GM21526 (cell line): ENCODE results near the gene ASL.
"Not testable (repeated sequence)": the region's sequence is repeated elsewhere in the genome, so short reads cannot be mapped to it uniquely, and the experiment has no call there.

ENCODE experiments used
- ATAC-seq: cut with Tn5 transposase; IDR thresholded peaks from one replicate; pipeline ENCODE4 v1.9.1; 2021; ENCODE audit warnings: moderate library complexity; ENCODE audit not compliant: unreplicated experiment, low FRiP score

ASL gene

DNA sequence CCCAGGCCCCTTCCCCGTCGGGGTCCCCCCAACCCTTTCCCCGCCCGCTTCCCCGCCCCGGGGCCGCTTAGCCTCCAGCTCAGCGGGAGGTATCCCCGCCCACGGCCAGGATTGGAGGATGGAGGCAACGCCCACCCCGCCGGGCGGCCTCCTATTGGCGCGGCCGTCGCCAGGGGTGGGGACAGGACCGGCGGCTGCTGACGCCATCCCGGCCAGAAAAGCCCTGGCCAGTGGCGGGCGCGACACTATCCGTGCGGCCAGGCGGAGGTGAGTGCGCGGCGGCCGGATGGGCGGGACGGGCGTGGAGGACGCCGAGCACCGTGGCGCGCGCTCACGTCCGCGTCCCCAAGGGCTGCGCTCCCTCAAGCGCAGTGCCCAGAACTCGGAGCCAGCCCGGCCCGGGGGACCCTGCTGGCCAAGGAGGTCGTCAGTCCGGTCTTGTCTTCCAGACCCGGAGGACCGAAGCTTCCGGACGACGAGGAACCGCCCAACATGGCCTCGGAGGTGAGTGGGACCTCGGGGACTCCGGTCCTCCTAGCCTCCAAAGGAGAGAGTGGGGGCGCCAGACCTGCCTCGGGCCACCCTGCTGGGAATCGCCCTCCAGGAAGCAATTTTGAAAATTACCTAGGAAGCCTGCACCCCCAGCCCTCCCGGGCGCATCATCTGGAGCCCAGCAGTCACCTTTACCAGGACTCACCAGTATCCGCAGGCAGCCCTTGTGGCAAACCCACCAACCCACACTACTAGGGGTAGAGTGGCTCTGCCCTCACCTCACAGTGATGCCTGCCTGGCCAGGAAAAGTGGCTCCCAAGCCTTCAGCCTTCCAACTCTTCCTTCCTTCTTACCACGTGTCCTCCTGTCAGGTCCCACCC, at the start of gene ASL:
ASL (plus strand) TSS at position 230 of the 872 bp plus-strand sequence; CDS start at position 493, 263 bp downstream.
- ATAC-seq: peak; percentile 96

DNA sequence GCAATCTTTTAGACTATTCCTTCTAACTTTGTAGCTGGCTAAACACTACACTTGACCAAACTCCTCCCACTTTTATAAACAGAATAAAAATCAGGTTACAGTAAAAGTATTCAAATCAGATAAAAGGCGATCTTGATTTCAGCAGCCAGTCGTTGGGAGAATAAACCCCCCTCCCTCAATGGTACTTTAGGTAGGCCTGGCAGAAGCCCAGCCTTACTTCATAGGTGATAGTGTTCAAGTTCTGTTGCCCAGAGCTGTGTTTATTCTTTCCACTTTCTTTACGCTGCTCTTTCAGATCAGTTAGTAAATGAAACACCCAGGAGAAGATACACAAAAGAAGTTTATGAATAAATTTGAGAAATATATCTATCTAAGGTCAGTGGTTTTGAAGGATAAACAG, 47.3 kb upstream of the ASL start:
- not testable (repeated sequence) for ATAC-seq

DNA sequence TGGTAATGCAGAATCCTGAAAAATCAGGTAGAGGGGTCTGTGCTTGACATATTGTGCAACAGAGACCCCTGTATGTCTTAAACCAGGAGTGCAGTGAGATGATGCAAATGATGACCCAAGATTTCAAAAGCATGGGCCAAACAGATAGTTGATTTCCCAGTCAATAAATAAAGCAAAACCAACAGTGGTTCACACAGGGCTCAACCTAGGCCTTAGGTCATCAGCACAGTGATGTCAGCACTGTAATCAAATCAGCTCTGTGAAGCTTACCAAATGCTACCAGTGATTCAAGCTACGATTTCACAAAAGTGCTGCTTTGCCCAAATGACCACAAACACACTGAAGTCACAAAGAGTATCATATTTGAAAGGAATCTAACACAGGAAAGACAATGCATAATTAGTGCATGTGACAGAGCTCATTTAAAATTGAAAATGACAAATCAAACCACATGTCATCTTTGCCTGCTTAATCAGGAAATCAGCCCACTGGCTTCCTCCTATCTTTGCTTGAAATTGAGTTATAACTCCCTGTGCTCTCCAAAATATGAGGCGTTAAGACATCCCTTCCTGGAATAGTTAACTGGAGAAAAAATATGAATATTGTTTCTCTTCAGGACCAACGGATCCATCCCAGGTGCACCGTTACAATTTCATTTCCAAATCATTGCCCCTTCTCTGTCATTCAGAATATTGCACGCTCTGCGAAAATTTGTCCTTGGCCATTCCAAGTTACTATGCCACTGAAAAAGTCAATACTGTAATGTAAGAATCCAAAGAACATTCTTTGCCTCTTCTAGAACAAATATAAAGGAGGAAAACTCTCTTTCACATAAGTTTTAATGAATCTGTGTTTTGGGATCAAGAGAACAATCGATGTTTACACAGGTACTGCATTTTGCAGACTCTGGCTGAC, 41.9 kb upstream of the ASL start:
- no peak for ATAC-seq

DNA sequence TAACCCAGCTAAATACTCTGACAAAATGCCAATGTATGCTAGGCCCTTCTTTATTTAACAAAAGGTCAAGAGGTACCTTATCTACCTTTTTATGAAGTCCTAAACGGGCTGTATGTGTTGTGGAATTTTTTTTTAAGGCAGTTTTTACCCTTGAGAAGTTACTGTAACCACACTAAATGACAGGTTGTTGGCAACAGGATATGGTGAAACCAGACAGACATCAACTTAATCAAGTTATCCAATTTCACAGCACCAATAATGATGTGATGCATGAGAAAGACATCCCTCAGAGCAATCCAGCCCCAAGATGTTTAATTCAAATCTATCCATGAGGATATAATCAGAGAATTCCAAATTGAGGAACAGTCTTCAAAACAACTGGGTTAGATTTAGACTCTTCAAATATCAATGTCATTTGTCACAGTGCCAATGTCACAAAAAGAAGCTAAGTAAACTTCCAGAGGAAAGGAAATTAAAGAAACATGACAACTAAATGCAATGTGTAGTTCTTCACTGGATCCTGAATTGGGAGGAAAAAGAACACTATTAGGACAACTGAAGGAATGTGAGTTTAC, 41.1 kb upstream of the ASL start:
- ATAC-seq: not testable (repeated sequence)

DNA sequence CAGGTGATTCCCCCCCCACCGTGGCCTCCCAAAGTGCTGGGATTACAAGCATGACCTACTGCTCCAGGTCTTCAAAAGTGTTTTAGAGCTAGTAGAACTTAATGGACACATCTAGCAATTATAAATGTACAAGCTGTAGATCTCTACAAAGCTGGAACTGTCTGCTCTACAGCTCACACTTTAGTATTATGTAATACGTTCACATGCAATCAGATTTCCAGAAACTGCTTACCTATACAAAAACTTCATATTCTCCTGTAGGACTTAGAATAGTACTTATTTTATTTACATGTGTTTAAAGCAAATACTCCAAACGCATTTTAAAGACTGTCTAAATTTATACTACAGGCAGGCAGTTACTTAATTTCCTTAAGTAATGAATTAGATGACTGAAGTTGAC, 39.2 kb upstream of the ASL start:
- no peak for ATAC-seq

DNA sequence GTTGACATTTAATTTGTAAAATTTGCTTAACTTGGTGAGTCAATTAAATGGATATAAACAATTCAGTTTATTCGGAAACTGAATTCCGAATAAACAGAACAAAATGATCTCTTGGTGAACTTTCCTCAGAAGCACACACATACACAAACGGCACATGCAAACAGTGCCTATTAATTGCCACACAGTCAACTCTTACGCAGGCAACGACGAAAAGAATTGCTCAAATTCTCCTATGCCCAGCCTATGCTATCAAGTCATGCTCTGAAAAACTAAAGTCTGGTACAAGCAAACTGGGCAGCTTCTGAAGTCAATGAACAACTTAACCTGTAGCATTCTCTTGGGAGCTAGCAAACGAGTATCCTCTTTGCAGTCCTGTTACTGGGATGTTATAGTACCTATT, 38.8 kb upstream of the ASL start:
- ATAC-seq: no peak

DNA sequence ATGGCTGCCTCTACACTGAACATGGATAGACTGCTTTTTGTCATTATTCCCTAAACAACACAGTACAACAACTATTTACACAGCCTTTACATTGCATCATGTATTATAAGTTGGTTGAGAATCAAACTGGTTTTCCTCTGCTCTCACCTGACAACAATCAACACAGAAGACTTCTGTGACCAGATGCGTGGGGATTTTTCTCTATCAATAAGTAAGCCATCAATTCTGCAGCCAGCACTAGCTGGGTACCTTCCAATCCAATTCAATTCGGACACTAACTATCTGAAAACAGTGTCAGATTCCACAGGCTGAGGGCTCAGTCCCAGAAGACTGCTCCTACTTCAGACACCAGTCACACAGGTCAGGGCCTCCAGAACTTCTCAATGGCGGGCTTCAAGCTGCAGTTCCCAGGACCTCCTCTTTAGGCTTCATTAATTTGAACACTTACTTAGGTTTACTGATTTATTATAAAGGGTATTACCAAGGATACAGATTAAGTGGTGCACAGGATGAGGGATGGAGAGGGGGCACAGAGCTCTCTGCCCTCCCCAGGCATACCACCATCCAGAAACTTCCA, 36.4 kb upstream of the ASL start:
- no peak for ATAC-seq

DNA sequence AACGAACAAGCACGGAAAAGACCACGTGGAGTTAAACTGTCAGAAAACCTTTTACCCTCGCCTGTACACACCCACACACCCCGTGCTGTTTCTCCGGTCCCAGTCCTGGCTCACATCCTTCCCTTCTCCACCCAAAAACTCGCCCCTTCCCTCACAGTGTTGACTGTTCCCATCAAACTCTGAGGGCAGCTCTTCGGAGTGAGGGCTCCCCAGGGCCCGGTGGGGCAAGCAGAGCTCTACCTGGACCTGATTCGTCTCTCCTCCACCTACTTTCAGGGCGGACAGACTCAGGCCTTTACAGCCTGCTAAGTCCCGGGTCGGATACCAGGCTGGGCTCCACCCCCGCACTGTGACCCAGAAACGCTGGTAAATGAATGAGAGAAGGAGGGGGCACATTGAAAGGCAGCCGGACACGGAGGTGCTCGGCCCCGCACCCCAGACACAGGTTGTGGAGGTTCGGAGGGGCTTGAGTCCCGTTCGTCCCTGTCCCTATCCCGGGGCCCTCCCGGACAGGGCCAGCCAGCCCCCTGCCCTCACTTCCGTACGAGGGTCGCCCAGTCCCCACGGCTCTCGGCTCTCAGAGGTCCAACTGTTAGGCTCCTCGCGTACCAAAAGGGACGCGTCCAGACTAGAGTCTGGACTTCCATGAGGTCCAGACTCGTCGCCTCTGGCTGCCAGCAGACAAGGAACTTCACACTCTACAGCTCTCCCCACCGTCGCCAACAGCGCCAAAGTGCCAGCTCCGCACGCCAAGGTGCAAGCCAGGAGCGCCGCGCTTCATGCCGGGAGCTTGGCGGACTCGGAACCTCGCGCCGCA, 31.7 kb upstream of the ASL start:
- no peak for ATAC-seq

DNA sequence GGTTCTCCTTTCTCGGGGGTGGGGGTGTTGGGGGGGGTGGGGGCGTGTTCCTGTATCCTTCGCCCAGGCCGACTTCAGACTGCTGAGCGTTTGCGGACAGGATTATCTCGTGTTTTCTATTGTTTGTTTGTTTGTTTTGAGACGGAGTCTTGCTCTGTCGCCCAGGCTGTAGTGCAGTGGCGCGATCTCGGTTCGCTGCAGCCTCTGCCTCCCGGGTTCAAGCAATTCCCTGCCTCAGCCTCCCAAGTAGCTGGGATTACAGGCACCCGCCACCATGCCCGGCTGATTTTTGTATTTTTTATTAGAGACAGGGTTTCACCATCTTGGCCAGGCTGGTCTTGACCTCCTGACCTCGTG, 31.1 kb upstream of the ASL start:
- ATAC-seq: not testable (repeated sequence)

DNA sequence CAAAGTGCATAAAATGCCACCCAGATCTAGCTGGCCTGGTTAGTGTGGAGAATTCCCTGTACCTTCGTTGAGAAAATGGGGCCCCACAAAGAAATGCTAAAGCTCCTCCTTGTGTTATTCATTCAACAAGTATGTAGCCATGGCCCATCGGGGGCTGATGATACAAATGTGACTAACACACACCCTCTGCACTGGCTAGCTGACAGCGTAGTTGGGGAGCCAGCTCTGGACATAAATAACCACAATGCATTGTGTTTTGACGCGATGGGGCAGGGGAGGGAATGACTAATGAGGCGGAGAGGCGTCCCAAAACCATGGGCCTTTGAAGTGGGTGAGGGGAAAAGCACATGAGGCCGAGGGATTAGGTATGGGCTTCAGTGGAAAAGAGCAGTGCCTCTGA, 28.2 kb upstream of the ASL start:
- ATAC-seq: no peak

DNA sequence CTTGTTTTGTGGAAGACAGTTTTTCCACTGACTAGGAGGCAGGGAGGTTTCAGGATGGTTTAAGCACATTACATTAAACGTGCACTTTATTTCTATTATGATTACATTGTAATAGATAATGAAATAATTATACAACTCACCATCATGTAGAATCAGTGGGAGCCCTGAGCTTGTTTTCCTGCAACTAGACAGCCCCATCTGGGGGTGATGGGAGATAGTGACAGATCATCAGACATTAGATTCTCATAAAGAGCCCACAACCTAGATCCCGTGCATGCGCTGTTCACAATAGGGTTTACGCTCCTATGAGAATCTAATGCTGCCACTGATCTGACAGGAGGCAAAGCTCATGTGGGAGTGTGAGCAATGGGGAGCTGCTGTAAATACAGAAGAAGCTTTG, 25.7 kb upstream of the ASL start:
- not testable (repeated sequence) for ATAC-seq

DNA sequence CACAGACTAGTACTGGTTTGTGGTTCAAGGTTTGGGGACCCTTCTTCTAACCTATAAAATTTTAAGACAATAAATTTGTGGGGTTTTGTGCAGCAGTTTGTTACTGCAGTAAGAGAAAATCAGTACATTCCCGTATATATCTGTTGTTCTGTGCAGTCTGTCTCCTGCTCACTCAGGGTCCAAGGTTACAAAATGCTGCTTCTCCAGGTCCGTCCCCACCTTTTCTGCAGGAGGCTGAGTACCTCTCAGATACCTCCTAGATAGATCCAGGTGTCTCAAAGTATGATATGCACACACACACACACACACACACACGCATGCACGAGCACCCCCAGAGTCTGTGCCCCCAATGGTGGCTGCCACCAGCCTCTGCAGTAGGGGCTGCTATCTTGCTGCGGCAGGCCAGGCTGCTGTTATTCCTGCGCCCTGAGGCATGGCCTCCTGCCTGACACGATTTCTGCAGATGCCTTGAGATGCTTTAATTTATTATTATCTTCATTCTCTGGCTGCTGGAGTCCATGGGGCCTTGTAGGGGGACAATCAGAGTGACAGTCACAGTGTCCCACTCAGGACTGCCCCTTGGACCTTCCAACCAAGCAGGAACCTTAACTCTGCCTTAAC, 25.2 kb upstream of the ASL start:
- no peak for ATAC-seq

DNA sequence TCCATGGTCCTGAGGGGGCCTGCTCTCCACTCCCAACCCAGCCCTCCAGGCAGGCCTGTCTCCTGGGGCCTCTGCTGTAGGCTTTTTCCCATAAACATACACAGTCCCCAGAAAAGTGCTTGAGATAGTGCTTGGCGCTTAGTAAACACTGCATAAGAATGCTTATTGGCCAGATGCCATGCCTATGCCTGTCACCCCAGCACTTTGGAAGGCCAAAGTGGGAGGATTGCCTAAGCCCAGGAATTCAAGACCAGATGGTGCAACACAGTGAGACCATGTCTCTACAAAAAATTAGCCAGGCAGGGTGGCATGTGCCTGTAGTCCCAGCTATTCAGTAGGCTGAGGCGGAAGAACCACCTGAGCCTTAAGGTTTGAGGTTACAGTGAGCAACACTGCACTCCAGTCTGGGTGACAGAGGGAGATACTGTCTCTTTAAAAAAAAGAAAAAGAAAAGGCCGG, 24.6 kb upstream of the ASL start:
- no peak for ATAC-seq

DNA sequence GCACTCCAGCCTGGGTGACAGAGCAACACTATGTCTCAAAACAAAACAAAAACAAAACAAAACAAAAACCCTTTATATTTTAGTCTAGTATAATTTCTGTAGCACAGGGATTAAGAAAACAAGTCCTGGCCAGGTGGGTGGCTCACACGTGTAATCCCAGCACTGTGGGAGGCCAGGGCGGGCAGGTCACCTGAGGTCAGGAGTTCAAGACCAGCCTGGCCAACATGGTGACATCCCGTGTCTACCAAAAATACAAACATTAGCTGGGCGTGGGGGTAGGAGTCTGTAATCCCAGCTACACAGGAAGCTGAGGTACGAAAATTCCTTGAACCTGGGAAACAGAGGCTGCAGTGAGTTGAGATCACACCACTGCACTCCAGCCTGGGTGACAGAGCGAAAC, 23.2 kb upstream of the ASL start:
- no peak for ATAC-seq

DNA sequence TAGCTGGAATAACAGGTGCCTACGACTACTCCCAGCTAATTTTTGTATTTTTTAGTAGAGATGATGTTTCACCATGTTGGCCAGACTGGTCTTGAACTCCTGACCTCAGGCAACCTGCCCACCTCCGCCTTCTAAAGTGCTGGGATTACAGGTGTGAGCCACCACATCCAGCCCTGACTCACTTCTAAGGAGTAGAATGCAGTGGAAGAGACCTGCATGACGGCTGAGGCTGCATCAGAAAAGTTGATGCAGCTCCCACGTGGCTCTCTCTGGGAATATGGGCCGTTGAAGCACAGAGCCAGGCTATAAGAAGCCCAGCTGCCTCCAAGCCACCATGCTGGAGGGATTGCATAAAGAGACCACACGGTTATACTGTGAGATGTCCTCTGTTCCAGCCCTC, 21.6 kb upstream of the ASL start:
- ATAC-seq: no peak

DNA sequence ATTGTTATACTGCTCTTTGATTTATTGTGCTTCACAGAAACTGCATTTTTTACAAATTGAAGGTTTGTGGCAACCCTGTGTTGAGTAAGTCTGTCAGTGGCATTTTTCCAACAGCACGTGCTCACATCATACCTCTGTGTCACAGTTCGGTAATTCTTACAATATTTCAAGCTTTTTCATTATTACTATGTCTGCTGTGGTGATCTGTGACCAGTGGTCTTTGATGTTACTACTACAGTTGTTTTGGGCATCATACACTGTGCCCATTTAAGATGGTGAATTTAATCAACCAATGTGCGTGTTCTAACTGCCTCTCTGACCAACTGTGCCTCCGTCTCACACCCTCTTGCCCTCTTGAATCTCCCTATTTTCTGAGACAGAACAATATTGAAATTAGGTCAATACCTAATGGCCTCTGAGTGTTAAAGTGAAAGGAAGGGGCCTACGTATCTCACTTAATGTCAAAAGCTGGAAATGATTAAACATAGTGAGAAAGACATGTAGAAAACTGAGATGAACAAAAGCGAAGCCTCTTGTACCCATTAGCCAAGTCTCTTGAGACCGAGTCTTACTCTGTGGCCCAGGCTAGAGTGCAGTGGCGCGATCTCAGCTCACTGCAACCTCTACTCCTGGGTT, 20.2 kb upstream of the ASL start:
- peak; percentile 52 for ATAC-seq

DNA sequence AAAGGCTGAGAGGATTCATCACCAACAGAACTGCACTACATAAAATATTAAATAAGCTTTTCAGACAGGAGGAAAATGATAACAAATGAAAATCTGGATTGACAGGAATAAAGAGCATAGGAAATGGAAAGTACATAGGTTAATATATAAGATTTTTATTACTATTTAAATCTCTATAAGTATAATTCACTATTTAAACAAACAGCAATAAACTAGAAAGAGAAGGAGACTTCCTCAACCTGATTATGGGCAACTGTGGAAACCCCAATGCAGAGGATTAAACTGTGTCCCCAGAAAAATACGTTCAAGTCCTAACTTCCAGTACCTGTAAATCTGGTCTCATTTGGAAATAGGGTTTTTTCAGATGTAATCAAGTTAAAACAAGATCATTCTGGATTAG, 14.8 kb upstream of the ASL start:
- ATAC-seq: no peak

DNA sequence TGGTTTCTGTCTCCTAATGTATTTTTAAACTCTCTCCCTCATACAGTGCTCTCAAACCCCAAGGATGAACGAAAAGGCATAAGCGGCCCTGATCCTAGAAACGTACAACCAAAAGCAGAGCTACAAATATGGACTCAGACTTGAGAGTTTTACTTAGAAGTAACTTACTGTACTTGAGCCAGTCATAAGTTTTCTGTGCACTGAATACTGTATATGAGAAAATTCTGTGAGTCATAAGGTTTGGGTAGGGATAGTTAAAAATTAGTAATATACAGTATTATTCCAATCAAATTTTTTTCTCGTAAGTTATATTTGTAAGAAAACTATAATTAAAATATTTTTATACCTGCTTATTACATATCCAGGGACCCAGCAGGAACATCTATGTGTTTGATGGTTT, 5.9 kb upstream of the ASL start:
- no peak for ATAC-seq

DNA sequence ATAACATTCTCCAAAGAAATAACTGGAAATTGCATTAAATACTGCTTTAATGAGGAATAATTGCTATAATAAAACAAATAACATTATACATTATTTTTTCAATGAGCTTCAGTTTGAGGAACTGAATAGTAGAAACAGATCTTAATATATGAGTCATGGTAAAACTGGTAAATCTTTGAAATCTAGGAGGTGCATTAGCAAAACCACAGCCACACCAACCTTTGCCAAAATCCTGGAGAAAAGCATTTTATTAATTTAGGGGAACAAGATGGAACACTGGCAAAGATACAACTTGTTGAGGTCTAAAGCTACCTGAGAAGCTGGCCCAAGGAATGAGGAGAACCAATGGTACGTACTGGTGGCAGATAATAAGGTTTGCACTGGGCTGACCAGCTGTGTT, 5.4 kb upstream of the ASL start:
- no peak for ATAC-seq
